22Rv1 (cell line): Measurements from ENCODE around the gene SLC25A25.

ENCODE experiments used
- CTCF ChIP-seq: fragments of 450-650 bp; IDR thresholded peaks from 2 replicates; pipeline ENCODE4 v1.5.1; 2017; ENCODE audit warnings: mild to moderate bottlenecking
- ZFX ChIP-seq: fragments of 450-650 bp; IDR thresholded peaks from 2 replicates; pipeline ENCODE4 v1.6.1; 2017; ENCODE audit warnings: antibody characterized with exemption, borderline replicate concordance

GRCh38 chr9:128099932-128100491 lies 32.0 kb downstream of the SLC25A25 start:
- no peak for TF ChIP-seq CTCF
- TF ChIP-seq ZFX: no peak
